HG03469 (cell line): ENCODE measurements around the gene RANBP3.
"Not testable (repeated sequence)": the region's sequence is repeated elsewhere in the genome, so short reads cannot be mapped to it uniquely, and the experiment has no call there.

Source experiments
- ATAC-seq: cut with Tn5 transposase; IDR thresholded peaks from one replicate; pipeline ENCODE4 v1.9.1; 2021; ENCODE audit warnings: mild to moderate bottlenecking, moderate library complexity, moderate number of reproducible peaks; ENCODE audit not compliant: unreplicated experiment

RANBP3 gene

DNA sequence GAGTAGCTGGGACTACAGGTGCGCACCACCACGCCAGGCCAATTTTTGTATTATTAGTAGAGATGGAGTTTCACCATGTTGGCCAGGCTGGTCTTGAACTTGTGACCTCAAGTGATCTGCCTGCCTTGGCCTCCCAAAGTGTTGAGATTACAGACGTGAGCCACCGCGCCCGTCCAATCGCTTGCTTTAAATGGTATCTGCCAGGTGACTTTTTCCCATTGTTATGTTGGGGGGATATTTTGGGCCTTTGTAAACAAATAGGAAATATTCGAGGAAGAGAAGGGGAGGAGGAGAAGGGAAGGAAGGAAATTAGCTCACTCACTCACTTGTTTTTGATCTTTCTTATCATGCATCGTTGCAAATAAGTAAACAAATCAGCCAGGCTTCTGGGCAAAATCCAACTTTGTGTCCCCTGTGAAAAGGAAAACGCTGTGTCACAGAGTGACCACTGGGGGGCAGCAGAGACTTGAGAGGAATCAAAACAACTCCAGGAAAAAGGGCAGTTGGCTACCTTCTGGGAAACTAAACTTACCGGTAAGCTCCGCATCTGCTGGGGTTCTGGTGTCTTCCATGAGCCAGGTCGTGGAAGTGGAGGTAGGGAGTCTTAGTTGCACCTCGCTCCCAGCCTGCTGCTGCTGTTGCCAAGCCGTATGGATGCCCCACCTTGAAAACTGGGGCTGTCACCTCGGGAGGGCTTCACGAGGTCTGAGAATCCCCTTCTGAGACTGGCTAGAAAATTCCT, 9.3 kb upstream of the RANBP3 start:
- ATAC-seq: no peak

DNA sequence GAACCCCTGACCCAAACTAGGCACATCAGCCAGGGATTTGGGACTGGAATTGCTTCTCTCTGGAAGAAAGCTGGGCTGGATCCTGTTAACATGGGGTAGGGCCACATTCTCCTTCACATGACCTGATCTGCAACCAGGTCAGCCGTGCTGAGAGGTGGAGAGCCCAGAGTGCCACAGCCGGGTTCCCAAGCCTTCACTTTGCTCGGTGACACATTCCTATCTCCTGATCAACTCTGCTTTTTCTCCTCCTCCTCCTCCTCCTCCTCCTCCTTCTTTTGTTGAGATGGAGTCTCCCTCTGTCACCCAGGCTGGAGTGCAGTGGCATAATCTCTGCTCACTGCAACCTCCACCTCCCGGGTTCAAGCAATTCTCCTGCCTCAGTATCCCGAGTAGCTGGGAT, 7.9 kb upstream of the RANBP3 start:
- not testable (repeated sequence) for ATAC-seq

- no peak for ATAC-seq
These were observed 7.3 kb upstream of the RANBP3 start for GRCh38 chr19:5985098-5985783.

GRCh38 chr19:5984600-5984999, 6.7 kb upstream of the RANBP3 start:
- no peak for ATAC-seq

GRCh38 chr19:5983367-5983955, 5.5 kb upstream of the RANBP3 start:
- ATAC-seq: no peak

DNA sequence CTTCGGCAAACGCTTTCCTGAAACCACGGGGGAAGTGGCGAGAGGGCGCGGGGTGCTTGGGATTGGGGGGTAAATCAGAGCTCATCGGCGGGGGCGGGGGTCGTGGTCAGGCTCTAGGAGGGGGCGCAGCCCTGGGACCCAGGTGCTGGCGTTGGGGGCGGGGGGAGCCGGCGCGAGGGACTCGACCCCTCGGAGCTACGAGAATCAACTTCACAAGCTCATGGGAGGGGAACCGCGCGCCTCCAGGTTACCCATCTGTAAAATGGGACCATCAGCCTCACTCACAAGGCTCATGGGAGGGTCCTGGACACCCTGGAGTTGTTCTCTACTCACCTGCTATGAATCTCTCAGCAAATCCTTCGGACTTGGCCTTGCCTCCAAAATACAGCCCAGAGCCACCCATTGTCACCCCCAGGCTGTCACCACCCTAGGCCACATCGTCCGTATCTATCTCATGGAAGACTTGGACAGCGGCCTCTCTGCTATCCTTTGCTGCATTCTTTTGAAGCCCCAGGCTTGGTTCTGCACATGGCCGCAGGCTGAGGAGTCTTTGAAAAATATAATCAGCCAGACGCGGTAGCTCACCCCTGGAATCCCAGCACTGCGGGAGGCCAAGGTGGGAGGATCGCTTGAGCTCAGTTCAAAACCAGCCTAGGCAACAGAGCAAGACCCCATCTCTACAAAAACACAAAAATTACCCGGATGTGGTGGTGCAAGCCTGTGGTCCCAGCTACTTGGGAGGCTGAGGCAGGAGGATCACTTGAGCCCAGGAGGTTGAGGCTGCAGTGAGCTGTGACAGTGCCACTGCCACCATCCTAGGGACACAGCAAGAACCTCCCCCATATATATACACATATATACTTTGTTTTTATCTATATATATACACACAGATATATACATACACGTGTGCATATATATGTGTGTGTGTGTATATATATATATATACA, 939 bp upstream of the RANBP3 start:
- ATAC-seq: no peak

DNA sequence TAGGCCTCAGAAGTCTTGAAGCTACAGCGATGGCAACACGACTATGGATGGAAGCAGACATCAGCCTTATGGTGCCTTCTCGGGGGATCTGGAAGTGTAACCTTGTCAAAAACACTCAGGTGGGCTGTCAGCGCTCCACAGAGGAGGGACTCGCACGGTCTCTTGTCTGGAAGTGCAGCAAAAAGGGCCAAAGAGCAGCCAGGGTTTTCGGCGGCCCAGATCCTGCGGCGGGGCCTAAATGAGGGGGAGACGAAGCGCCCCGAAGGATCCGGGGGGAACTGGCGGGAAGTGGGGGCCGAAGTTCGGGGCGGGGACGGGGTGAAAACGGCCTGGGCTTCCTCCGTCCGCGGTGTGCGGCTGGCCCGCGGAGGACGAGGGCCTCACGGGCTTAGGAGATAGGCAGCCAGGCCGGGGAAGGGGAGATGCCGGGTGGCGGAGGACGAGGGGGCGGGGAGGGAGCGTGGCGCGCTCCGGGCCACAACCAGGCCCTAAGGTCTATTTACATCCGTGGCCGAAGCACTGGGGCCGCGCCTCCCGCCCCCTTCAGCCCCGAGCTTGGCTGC, 637 bp downstream of the RANBP3 start:
- no peak for ATAC-seq

DNA sequence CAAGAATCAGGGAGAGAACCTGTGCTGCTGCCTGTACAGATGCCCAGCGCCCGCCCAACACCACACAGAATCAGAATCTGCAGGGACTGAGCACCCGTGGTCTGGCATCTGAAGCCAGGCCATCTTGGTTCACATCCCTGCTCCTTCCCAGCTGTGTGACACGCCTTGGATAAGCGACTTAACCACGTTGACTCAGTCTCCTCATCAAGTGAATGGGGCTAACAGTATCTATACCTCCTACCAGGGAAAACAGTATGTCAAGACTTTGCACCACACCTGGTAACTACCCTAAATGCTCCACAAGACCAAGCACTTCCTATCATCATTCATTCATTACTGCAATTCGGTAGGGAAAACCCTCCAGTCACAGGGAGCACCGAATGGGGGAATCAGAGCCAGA, 1.2 kb downstream of the RANBP3 start:
- no peak for ATAC-seq

- no peak for ATAC-seq
These were observed 2.6 kb downstream of the RANBP3 start for GRCh38 chr19:5975388-5975728.

- no peak for ATAC-seq
These were observed 3.1 kb downstream of the RANBP3 start for GRCh38 chr19:5974721-5975387.

- ATAC-seq: no peak
These were observed 3.9 kb downstream of the RANBP3 start for GRCh38 chr19:5973867-5974635.

GRCh38 chr19:5973376-5973775, 4.6 kb downstream of the RANBP3 start:
- ATAC-seq: no peak

DNA sequence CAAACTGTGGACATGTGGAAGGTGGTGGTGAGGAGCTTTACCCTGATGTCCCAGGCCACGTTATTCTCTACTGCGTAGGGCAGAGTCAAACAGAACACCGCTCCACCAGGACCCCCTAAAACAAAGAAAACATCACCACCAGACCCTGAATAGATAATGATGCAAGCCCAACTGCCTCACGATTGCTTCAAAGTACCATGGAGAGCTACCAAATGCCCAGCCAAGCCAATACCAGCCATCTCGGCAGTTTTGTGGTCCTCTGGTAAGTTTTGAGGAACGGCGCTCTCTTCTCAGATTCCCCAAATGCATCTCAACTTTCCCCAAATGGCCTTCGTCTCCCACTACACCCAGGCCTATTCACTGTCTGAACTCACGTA, 5.6 kb downstream of the RANBP3 start:
- ATAC-seq: no peak

DNA sequence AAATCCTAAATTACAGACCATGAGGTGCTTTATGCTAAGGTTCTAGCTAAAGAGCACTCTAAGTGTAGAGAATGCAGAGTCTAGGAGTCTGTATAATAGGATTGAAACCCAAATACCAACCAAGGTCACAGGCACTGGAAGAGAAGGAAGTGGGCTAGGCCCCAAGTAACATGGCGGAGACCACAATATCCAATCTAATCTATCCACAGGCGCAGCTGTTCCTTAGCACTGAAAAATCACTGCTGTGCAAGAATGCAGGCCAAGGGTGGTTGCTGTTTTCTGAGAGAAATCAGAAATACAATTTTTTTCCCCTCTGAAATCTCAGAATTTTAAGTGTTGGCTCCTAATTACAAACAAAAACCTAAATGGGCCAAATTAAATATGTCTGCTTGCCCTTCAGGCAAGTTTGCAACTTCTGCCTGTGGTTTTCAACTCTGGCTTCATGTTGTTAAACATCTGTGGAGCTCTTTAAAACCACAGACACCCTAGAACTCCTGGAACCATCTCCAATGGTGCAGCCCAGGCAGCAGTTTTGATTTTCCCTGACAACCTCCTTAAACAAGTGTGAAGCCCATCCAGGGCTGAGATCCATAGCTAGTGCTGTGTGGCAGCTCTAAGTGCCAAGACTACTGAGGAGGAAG, 6.1 kb downstream of the RANBP3 start:
- no peak for ATAC-seq

DNA sequence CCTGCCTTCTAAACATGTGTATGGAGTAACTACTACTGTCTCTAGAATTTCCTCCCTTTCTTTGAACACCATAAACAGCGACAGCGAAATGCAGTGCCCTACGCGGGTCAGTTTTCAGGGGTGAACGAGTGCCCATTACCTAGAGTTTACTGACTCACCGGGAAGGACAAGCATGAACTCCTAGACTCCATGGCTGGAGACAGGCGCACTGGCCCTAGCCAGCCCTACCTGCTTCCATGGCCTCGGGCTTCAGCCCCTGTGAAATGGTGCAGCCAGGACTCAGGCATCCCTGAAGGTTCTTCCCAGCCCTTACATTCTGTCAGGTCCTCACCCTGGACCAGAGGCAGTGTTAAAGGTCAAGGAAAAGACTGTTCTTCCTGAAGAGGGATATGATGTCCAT, 8.5 kb downstream of the RANBP3 start:
- ATAC-seq: no peak

GRCh38 chr19:5968431-5969373, 9.2 kb downstream of the RANBP3 start:
- no peak for ATAC-seq

DNA sequence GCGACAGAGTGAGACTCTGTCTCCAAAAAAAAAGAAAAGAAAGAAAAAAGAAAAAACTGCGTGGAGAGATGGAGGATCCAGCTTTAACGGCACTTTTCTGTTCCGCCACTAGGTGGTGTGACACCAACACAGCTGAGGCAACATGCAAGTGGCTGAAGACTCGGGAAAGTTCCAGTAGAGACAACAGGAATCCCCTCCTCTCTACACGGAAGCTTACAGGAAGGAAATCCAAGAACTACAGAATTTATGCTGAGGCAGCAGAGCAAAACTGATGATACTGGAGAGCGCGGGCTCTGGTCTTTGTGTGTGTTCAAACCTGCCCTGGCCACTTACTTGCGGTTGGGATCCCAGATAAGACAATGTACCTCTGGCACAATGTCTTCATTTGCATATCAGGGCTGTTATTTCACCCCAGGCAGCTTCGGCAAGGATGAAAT, 9.9 kb downstream of the RANBP3 start:
- no peak for ATAC-seq

DNA sequence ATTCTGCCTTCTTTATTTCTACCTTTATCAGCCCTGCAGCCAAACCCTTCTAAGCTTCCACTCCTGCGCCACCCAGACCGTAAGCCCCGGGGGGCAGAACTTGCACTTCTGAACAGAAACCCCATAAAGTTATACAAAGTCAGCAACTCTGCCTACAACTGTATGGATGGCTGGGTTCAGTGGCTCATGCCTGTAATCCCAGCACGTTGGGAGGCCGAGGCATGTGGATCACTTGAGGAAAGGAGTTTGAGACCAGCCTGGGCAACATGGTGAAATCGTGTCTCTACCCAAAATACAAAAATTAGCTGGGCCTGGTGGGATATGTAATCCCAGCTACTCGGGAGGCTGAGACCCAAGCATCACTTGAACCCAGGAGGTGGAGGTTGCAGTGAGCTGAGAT, 10.4 kb downstream of the RANBP3 start:
- no peak for ATAC-seq
